ENCODE measurements around the gene POLR1A. TPM values are rescaled to one million over a fixed set of nuclear protein-coding genes. Genes with fewer than 3 reads are reported as not detected.

POLR1A gene
- total RNA-seq, 2 donors from 2014 or later, result 37.9 to 45.5 TPM

DNA sequence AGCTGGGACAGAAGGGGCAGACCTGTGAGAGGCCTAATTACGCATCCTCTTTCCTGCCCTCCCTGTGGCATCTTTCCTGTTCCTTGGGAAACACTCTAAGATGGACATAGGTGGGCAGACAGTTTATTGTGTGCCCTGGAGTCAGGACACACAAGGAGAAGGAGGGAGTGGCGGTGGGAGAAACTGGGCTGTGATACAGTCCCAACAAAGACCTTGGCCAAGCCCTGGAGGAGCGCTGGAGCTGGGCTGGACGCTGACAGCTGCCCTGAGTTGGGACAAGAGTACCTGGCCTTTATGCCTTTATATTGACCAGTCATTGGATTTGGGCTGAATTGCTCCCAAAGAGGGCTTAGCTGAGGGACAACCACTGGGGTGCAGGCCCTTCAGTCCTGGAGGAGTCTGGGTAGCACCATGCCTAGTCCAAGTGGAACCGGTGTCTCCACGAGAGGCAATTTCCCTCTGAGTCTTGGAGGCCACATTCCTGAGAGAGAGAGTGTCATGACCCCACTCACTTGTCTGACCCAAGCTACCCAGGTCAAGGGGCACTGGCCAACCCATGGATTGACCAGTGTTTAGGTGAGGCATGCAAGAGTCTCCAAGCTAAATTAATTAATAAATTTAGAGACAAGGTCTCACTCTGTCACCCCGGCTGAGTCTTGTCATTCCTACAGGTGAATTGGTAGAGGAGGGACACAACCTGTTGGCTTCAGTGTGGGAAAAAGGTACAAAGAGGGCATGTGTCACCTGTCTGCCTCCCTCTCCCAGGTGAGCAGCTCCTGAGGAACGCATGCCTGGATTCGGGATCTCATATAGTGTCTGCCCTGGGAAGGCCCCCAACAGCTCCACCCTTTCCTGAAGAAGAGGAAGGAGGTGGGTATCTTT, 109.8 kb downstream of the POLR1A start:
- TF ChIP-seq, protein P1, sequence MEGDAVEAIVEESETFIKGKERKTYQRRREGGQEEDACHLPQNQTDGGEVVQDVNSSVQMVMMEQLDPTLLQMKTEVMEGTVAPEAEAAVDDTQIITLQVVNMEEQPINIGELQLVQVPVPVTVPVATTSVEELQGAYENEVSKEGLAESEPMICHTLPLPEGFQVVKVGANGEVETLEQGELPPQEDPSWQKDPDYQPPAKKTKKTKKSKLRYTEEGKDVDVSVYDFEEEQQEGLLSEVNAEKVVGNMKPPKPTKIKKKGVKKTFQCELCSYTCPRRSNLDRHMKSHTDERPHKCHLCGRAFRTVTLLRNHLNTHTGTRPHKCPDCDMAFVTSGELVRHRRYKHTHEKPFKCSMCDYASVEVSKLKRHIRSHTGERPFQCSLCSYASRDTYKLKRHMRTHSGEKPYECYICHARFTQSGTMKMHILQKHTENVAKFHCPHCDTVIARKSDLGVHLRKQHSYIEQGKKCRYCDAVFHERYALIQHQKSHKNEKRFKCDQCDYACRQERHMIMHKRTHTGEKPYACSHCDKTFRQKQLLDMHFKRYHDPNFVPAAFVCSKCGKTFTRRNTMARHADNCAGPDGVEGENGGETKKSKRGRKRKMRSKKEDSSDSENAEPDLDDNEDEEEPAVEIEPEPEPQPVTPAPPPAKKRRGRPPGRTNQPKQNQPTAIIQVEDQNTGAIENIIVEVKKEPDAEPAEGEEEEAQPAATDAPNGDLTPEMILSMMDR (conservative IDR thresholded peaks at IDR 0.05), result no peak
- peak overlapping the region; percentile 79 for H3K27ac Mint-ChIP-seq

GRCh38 chr2:85994897-85995647, 110.6 kb downstream of the POLR1A start:
- peaks cover 31% of the 10 kb centered on the region for H3K4me1 Mint-ChIP-seq
- no peak overlapping the region for H3K4me3 Mint-ChIP-seq
- Histone ChIP-seq H3K9ac (ENCODE audit: extremely low read depth, low read length, poor library complexity, severe bottlenecking) (no peak overlapping the region), H3K27me3 (ENCODE audit: control insufficient read depth, insufficient read depth, low read length, poor library complexity, severe bottlenecking) (no peaks in the 10 kb centered on the region), H3K36me3 (ENCODE audit: control insufficient read depth, insufficient read depth, low read length) (no peaks in the 10 kb centered on the region), H3K4me1 (ENCODE audit: control insufficient read depth, insufficient read depth, low read length) (peaks cover 16% of the 10 kb centered on the region), H3K9me3 (ENCODE audit: control insufficient read depth, low read length) (no peaks in the 10 kb centered on the region), H3K4me3 (ENCODE audit: low read length) (no peak overlapping the region), H3K27ac (ENCODE audit: low read depth, low read length) (no peak overlapping the region)
- 91 to 93% methylated on average over 6 to 8 of the region's 8 CpGs for WGBS, 2 experiments (ENCODE audit: insufficient coverage in 1 of 2, insufficient read length in 1 of 2)
- H3K9me3 Mint-ChIP-seq, result peaks cover 3% of the 10 kb centered on the region
- no peaks in the 10 kb centered on the region for H3K36me3 Mint-ChIP-seq (ENCODE audit: low read depth)
- H3K27me3 Mint-ChIP-seq (ENCODE audit: insufficient read depth), result no peaks in the 10 kb centered on the region
- DNase-seq, result no peak
- TF ChIP-seq, protein P1 (conservative IDR thresholded peaks at IDR 0.05), result no peak
- H3K27ac Mint-ChIP-seq, result no peak overlapping the region

More for the DNA sequence above, 109.8 kb downstream of the POLR1A start:
- H3K4me1 Mint-ChIP-seq, result peaks cover 34% of the 10 kb centered on the region
- H3K27ac ChIP-seq (ENCODE audit: low read depth, low read length), result no peak overlapping the region
- H3K27me3 Mint-ChIP-seq (ENCODE audit: insufficient read depth), result no peaks in the 10 kb centered on the region
- H3K9ac ChIP-seq (ENCODE audit: extremely low read depth, low read length, poor library complexity, severe bottlenecking), result no peak overlapping the region
- 91 to 95% methylated on average over 6 to 9 of the region's 9 CpGs for WGBS, 2 experiments (ENCODE audit: insufficient coverage in 1 of 2, insufficient read length in 1 of 2)
- H3K4me3 ChIP-seq (ENCODE audit: low read length), result no peak overlapping the region
- DNase-seq, result no peak
- H3K27me3 ChIP-seq (ENCODE audit: control insufficient read depth, insufficient read depth, low read length, poor library complexity, severe bottlenecking), result no peaks in the 10 kb centered on the region
- no peaks in the 10 kb centered on the region for H3K36me3 ChIP-seq (ENCODE audit: control insufficient read depth, insufficient read depth, low read length)
- no peaks in the 10 kb centered on the region for H3K36me3 Mint-ChIP-seq (ENCODE audit: low read depth)
- H3K9me3 Mint-ChIP-seq, result peaks cover 5% of the 10 kb centered on the region
- H3K4me3 Mint-ChIP-seq, result no peak overlapping the region
- peaks cover 20% of the 10 kb centered on the region for H3K4me1 ChIP-seq (ENCODE audit: control insufficient read depth, insufficient read depth, low read length)
- no peaks in the 10 kb centered on the region for H3K9me3 ChIP-seq (ENCODE audit: control insufficient read depth, low read length)

- Mint-ChIP-seq H3K27me3 (ENCODE audit: insufficient read depth) (no peaks in the 10 kb centered on the region), H3K27ac (no peak overlapping the region), H3K36me3 (ENCODE audit: low read depth) (no peaks in the 10 kb centered on the region), H3K4me3 (no peak overlapping the region), H3K9me3 (peaks cover 2% of the 10 kb centered on the region), H3K4me1 (peaks cover 33% of the 10 kb centered on the region)
- no peak overlapping the region for H3K4me3 ChIP-seq (ENCODE audit: low read length)
- H3K4me1 ChIP-seq (ENCODE audit: control insufficient read depth, insufficient read depth, low read length), result peaks cover 16% of the 10 kb centered on the region
- no peaks in the 10 kb centered on the region for H3K36me3 ChIP-seq (ENCODE audit: control insufficient read depth, insufficient read depth, low read length)
- TF ChIP-seq, protein P1 (conservative IDR thresholded peaks at IDR 0.05), result no peak
- no peak for DNase-seq
- H3K27ac ChIP-seq (ENCODE audit: low read depth, low read length), result no peak overlapping the region
- WGBS, 2 experiments (ENCODE audit: insufficient coverage in 1 of 2, insufficient read length in 1 of 2), result 89 to 93% methylated on average over 3 of the region's 3 CpGs
- no peak overlapping the region for H3K9ac ChIP-seq (ENCODE audit: extremely low read depth, low read length, poor library complexity, severe bottlenecking)
- no peaks in the 10 kb centered on the region for H3K9me3 ChIP-seq (ENCODE audit: control insufficient read depth, low read length)
- no peaks in the 10 kb centered on the region for H3K27me3 ChIP-seq (ENCODE audit: control insufficient read depth, insufficient read depth, low read length, poor library complexity, severe bottlenecking)
Observed at GRCh38 chr2:85994421-85994777, 111.3 kb downstream of the POLR1A start.

All from endodermal cell (in vitro differentiated cells).